ENCODE measurements around the gene L1TD1.

GRCh38 chr1:62245201-62245600 is 50.6 kb downstream of the L1TD1 start:
- TF ChIP-seq, protein P1, sequence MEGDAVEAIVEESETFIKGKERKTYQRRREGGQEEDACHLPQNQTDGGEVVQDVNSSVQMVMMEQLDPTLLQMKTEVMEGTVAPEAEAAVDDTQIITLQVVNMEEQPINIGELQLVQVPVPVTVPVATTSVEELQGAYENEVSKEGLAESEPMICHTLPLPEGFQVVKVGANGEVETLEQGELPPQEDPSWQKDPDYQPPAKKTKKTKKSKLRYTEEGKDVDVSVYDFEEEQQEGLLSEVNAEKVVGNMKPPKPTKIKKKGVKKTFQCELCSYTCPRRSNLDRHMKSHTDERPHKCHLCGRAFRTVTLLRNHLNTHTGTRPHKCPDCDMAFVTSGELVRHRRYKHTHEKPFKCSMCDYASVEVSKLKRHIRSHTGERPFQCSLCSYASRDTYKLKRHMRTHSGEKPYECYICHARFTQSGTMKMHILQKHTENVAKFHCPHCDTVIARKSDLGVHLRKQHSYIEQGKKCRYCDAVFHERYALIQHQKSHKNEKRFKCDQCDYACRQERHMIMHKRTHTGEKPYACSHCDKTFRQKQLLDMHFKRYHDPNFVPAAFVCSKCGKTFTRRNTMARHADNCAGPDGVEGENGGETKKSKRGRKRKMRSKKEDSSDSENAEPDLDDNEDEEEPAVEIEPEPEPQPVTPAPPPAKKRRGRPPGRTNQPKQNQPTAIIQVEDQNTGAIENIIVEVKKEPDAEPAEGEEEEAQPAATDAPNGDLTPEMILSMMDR (IDR thresholded peaks at IDR 0.05; ENCODE audit: low read length): no peak
- no peak for TF ChIP-seq EZH2 (IDR thresholded peaks at IDR 0.05; ENCODE audit: borderline replicate concordance, low read length)

All from OCI-LY1 (cell line).